Measurements from ENCODE around the gene ARHGAP45. TPM values are rescaled to one million over a fixed set of nuclear protein-coding genes. Genes with fewer than 3 reads are reported as not detected.
A peak's percentile ranks its signal among the peaks of the same experiment; 100 is the strongest.
"Not testable (repeated sequence)": the region's sequence is repeated elsewhere in the genome, so short reads cannot be mapped to it uniquely, and the experiment has no call there.

ARHGAP45 gene
- total and polyA plus RNA-seq, 12 donors, result 1.9 to 27.4 (median 4.3) TPM

- DNase-seq, result peak in 1 of 2 donors; percentile 22
- no peaks in the 10 kb centered on the region for H3K27me3 ChIP-seq
- H3K4me1 ChIP-seq, result peaks cover 53 to 79% (median 71%) of the 10 kb centered on the region in 9 donors
- 61 to 67% methylated on average over 18 of the region's 18 CpGs for WGBS, 2 donors
- H3K9me3 ChIP-seq, result no peaks in the 10 kb centered on the region
- TF ChIP-seq CTCF (IDR thresholded peaks at IDR 0.05), result no peak
- peak overlapping the region; percentile 54 to 91 (median 78) for H3K4me3 ChIP-seq
- H3K27ac ChIP-seq, result peak overlapping the region in 8 of 10 donors; percentile 89 to 97 (median 92)
- ATAC-seq, result no peak
- peaks cover 0 to 17% (median 0%) of the 10 kb centered on the region in 9 donors for H3K36me3 ChIP-seq
- intact Hi-C loops (cut with DNase I), result no loop called here
These were observed 47.4 kb upstream of the ARHGAP45 start for GRCh38 chr19:1019616-1019961.

DNA sequence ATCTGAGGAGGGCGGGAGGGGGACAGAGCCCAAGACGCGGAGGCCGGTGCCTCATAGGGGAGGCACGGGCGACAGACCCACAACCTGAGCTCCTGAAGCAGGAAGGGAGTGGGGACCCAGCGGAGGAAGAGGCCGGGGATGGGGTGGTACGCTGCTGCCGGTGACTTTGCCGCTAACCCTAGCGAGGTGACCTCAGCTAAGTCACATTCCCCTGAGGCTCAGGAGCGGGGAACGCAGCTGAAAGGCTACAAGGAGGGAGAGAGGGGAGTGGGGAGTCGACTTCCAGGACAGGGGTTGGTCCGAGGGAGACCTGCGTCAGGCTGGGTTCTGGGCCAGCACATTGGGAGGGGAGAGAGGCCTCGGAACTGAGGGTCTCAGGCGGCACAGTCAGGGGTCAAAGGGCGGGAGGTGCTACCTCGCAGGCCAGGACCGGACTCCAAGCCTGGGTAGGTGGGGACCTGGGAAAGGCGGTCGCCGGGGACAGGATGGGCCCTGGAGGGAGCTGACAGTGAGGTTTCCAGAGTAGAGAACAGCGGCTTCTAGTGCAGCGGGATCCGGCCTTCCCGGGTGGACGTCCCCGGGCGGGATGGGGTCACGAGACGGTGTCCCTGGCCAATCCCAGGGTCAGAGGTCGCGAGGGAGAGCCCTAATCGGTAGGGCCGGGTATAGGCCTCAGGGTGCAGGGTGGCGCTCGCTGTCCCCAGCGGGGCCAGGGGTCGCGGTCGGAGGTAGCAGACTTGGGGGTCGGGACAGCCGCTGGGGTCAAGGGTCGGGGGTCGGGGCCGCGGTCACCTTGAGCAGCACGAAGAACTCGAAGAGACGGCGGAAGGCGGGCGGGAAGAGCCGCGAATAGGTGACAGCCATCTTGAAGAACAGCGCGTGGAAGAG, 46.7 kb upstream of the ARHGAP45 start:
- peak in 1 of 8 donors; percentile 5 for ATAC-seq
- Histone ChIP-seq H3K4me1 (peaks cover 48 to 73% (median 64%) of the 10 kb centered on the region in 9 donors), H3K27ac (peak overlapping the region; percentile 86 to 97 (median 92)), H3K9me3 (no peaks in the 10 kb centered on the region), H3K36me3 (peaks cover 0 to 11% (median 0%) of the 10 kb centered on the region in 9 donors), H3K4me3 (peak overlapping the region; percentile 54 to 91 (median 78)), H3K27me3 (no peaks in the 10 kb centered on the region)
- TF ChIP-seq CTCF (IDR thresholded peaks at IDR 0.05), result no peak
- DNase-seq, result peak in 1 of 2 donors; percentile 54
- 1 to 2% methylated on average over 53 to 60 of the region's 60 CpGs for WGBS, 2 donors
- intact Hi-C loops (cut with DNase I), result loop anchor here in 5 of 10 donors (2.0 to 5.0 kb wide), 3 partner anchors 77 to 83 kb away; partner anchors contain the start of genes GPX4 (in 4 of the 5) and POLR2E (in 1 of the 5)

DNA sequence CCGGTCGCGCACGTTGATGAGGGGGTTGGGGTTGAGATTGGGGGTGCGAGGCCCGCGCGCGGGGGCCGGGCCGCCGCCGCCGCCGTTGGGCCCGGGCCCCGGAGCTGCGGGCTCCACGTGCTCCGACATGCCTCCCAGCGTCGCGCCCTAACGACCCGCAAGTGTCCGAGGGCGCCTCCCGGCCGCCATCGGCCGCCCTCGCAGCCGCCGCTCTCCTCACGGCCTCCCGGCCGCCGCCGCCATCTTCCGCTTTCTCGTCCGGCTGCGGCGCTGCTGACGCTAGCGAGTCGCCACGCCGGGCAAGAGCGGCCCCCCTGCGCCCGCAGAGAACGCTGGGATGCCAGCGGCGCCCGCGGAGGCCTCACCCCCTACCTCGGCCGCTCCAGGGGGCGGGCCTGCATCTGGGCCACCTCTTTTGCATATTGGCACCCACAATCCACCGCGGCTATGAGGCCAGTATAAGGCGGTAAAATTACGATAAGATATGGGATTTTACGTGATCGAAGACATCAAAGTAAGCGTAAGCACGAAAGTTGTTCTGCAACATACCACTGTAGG, 46.0 kb upstream of the ARHGAP45 start, which contains the start of gene TMEM259:
TMEM259 (minus strand) TSS at position 256 of the 558 bp plus-strand sequence; CDS start at position 129, 127 bp downstream.
- Histone ChIP-seq H3K9me3 (no peaks in the 10 kb centered on the region), H3K27ac (peak within 1 kb of the TSS; percentile 86 to 97 (median 92)), H3K36me3 (peaks cover 0 to 9% (median 0%) of the 10 kb centered on the region in 9 donors), H3K4me1 (peaks cover 41 to 66% (median 58%) of the 10 kb centered on the region in 9 donors), H3K27me3 (no peaks in the 10 kb centered on the region), H3K4me3 (peak within 1 kb of the TSS; percentile 54 to 91 (median 78))
- ATAC-seq (peak; percentile 88 to 94 (median 92)), DNase-seq (peak; percentile 97)
- WGBS, 2 donors, result 0% methylated on average over 61 to 68 of the region's 68 CpGs
- intact Hi-C loops (cut with DNase I), result loop anchor here in 5 of 10 donors (1.0 to 5.0 kb wide), 4 partner anchors 37 to 82 kb away; partner anchors contain the start of genes GPX4 (in 4 of the 5), POLR2E (in 1 of the 5) and WDR18 (in 1 of the 5)
- no peak for TF ChIP-seq CTCF (IDR thresholded peaks at IDR 0.05)

GRCh38 chr19:1023883-1024188, 43.1 kb upstream of the ARHGAP45 start:
- H3K36me3 ChIP-seq, ATAC-seq, H3K4me3 ChIP-seq, H3K9me3 ChIP-seq, H3K27me3 ChIP-seq, DNase-seq: not testable (repeated sequence)
- intact Hi-C loops (cut with DNase I), result loop anchor here in 4 of 10 donors (5.0 kb wide), 2 partner anchors 73 to 78 kb away; partner anchors contain the start of genes GPX4 (in 3 of the 4) and POLR2E (in 1 of the 4)
- Histone ChIP-seq H3K27ac (peak overlapping the region in 4 of 10 donors; percentile 89 to 97 (median 91)), H3K4me1 (peaks cover 24 to 64% (median 47%) of the 10 kb centered on the region in 9 donors)
- 76 to 83% methylated on average over 5 of the region's 5 CpGs for WGBS, 2 donors

DNA sequence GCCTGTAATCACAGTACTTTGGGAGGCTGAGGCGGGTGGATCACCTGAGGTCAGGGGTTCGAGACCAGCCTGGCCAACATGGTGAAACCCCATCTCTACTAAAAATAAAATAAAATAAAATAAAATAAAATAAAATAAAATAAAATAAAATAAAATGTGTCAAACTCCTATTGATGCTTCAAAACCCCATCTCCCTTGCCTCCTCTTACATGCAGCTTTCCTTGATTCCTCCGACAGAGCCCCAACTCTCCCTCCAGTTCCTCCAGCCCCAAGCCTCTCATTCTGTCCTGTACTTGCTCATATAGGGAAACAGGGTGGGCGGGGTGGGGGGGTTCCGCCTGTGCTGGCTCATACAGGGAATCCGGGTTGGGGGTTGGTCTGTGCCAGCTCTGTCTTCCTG, 41.9 kb upstream of the ARHGAP45 start:
- H3K27ac ChIP-seq, result peak overlapping the region in 4 of 10 donors; percentile 95 to 99 (median 98)
- H3K4me1 ChIP-seq, result peaks cover 14 to 62% (median 45%) of the 10 kb centered on the region in 9 donors
- not testable (repeated sequence) for ATAC-seq, H3K27me3 ChIP-seq, H3K36me3 ChIP-seq, H3K4me3 ChIP-seq, DNase-seq, H3K9me3 ChIP-seq
- intact Hi-C loops (cut with DNase I), result loop anchor here in 1 of 10 donors (5.0 kb wide), 1 partner anchor 77 kb away; the partner anchor contains the start of gene GPX4
- WGBS, 2 donors, result 93 to 95% methylated on average over 6 of the region's 6 CpGs

Data from heart right ventricle (tissue), 16 donors.